Endothelial cell of umbilical vein (primary cell): ENCODE results near the gene DPP6.

Experiments
- EZH2 ChIP-seq: IDR thresholded peaks from 2 replicates; pipeline ENCODE4 v1.6.1; 2012; ENCODE audit warnings: borderline replicate concordance, low read depth, mild to moderate bottlenecking, moderate library complexity, low read length, inconsistent platforms; ENCODE audit not compliant: severe bottlenecking
- FOS ChIP-seq: IDR thresholded peaks from 2 replicates; pipeline ENCODE4 v1.6.1; 2011; ENCODE audit warnings: mild to moderate bottlenecking, low read length, moderate library complexity, borderline replicate concordance; ENCODE audit not compliant: insufficient read depth
- GATA2 ChIP-seq: IDR thresholded peaks from 2 replicates; pipeline ENCODE4 v1.7.0; 2011; ENCODE audit warnings: low read depth, mild to moderate bottlenecking, moderate library complexity, mixed read lengths, low read length; ENCODE audit not compliant: insufficient read length, insufficient read depth
- MYC ChIP-seq: IDR thresholded peaks from one replicate; pipeline ENCODE4 v1.6.1; 2011; ENCODE audit warnings: mild to moderate bottlenecking, low read depth, low read length
- POLR2A ChIP-seq: IDR thresholded peaks from 2 replicates; pipeline ENCODE4 v1.6.1; 2012; ENCODE audit warnings: low read depth, mild to moderate bottlenecking, control low read depth, low read length
- POLR2AphosphoS5 ChIP-seq: IDR thresholded peaks from 2 replicates; pipeline ENCODE4 v1.6.1; 2012; ENCODE audit warnings: low read depth, mild to moderate bottlenecking, control low read depth, low read length, moderate library complexity; ENCODE audit not compliant: insufficient read depth
- TF ChIP-seq, protein P1 (sequence below), 2 donors: IDR thresholded peaks; 1 replicate in 1 of 2; 2 replicates in 1 of 2; pipeline ENCODE4 v1.5.1; 2011; ENCODE audit warnings: low read length in 2 of 2, mild to moderate bottlenecking in 2 of 2, moderate library complexity in 2 of 2, control low read depth in 1 of 2, inconsistent platforms in 1 of 2, low read depth in 1 of 2; ENCODE audit not compliant: insufficient read depth in 1 of 2; ENCODE audit errors: extremely low read depth in 1 of 2
- TF ChIP-seq, protein P2 (sequence below): IDR thresholded peaks from 2 replicates; pipeline ENCODE4 v1.6.1; 2011; ENCODE audit not compliant: insufficient read depth, insufficient read length

DNA sequence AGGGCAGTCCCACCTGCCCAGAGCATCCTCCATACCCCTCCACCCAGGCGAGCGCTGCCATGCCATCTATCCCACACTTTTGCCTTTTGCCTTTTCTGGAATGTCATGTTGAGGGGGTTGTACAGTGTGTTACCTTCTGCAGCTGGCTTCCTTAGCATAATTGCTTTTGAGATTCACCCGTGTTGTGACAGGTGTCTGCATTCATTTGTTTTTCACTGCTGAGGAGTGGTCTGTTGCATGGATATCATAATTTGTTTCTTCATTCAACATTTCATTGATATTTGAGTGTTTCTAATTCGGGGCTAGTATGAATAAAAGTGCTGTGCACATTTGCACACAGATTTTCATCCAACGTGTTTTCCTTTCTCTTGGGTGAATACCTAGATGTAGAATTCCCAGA, 596.8 kb downstream of the DPP6 start:
- TF ChIP-seq POLR2A (no peak), POLR2AphosphoS5 (no peak), GATA2 (no peak), FOS (no peak), EZH2 (no peak), MYC (no peak)
- TF ChIP-seq, protein P1, sequence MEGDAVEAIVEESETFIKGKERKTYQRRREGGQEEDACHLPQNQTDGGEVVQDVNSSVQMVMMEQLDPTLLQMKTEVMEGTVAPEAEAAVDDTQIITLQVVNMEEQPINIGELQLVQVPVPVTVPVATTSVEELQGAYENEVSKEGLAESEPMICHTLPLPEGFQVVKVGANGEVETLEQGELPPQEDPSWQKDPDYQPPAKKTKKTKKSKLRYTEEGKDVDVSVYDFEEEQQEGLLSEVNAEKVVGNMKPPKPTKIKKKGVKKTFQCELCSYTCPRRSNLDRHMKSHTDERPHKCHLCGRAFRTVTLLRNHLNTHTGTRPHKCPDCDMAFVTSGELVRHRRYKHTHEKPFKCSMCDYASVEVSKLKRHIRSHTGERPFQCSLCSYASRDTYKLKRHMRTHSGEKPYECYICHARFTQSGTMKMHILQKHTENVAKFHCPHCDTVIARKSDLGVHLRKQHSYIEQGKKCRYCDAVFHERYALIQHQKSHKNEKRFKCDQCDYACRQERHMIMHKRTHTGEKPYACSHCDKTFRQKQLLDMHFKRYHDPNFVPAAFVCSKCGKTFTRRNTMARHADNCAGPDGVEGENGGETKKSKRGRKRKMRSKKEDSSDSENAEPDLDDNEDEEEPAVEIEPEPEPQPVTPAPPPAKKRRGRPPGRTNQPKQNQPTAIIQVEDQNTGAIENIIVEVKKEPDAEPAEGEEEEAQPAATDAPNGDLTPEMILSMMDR (IDR thresholded peaks at IDR 0.05; ENCODE audit: extremely low read depth in 1 of 2, insufficient read depth in 1 of 2, low read depth in 1 of 2, low read length in 2 of 2), result no peak
- TF ChIP-seq, protein P2, sequence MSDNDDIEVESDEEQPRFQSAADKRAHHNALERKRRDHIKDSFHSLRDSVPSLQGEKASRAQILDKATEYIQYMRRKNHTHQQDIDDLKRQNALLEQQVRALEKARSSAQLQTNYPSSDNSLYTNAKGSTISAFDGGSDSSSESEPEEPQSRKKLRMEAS, result no peak
